ENCODE measurements around the gene PRAMEF9. TPM values are rescaled to one million over a fixed set of nuclear protein-coding genes. Genes with fewer than 3 reads are reported as not detected.
"Not testable (repeated sequence)": the region's sequence is repeated elsewhere in the genome, so short reads cannot be mapped to it uniquely, and the experiment has no call there.

The PRAMEF9 gene
- not detected for polyA plus RNA-seq

- WGBS, 3 donors: 78 to 92% (median 90%) methylated on average over 1 of the region's 2 CpGs
Observed at GRCh38 chr1:13171548-13171947, at the start of gene PRAMEF9. Gene PRAMEF9, plus strand, starts transcription at chr1:13171848. Its CDS starts 3,433 bp downstream, at chr1:13175281.

GRCh38 chr1:13155909-13156308 lies 15.7 kb upstream of the PRAMEF9 start, which contains the start of gene PRAMEF26:
Gene PRAMEF26, minus strand, starts transcription at chr1:13156009. Its CDS starts 2,914 bp downstream, at chr1:13153095.
- H3K27ac ChIP-seq (ENCODE audit: low read depth, low read length): not testable (repeated sequence)
- WGBS, 3 donors: 67 to 100% (median 83%) methylated on average over 1 of the region's 5 CpGs

More at GRCh38 chr1:13171548-13171947, at the start of gene PRAMEF9:
- not testable (repeated sequence) for H3K27ac ChIP-seq (ENCODE audit: low read depth, low read length)

- not testable (repeated sequence) for H3K27ac ChIP-seq (ENCODE audit: low read depth, low read length)
- WGBS, 3 donors: no CpG with 5 or more reads among the region's 8 CpGs
Observed at GRCh38 chr1:13165531-13165930, 6.1 kb upstream of the PRAMEF9 start, which contains the start of gene HNRNPCL4. Gene HNRNPCL4, minus strand, starts transcription at chr1:13165631. Its CDS starts 164 bp downstream, at chr1:13165467.

GRCh38 chr1:13201309-13201708 lies 29.7 kb downstream of the PRAMEF9 start, which contains the start of gene PRAMEF13:
Gene PRAMEF13, minus strand, starts transcription at chr1:13201409. Its CDS starts 1,820 bp downstream, at chr1:13199589.
- no CpG with 5 or more reads among the region's 5 CpGs for WGBS, 3 donors
- H3K27ac ChIP-seq (ENCODE audit: low read depth, low read length): not testable (repeated sequence)

- WGBS, 3 donors: no CpG with 5 or more reads among the region's 9 CpGs
- not testable (repeated sequence) for H3K27ac ChIP-seq (ENCODE audit: low read depth, low read length)
Observed at GRCh38 chr1:13208712-13209111, 37.1 kb downstream of the PRAMEF9 start.

GRCh38 chr1:13216619-13217018 lies 45.0 kb downstream of the PRAMEF9 start:
- WGBS, 3 donors: no CpG with 5 or more reads among the region's 7 CpGs
- H3K27ac ChIP-seq (ENCODE audit: low read depth, low read length): not testable (repeated sequence)

- WGBS, 3 donors: no CpG with 5 or more reads among the region's 3 CpGs
- H3K27ac ChIP-seq (ENCODE audit: low read depth, low read length): not testable (repeated sequence)
Observed at GRCh38 chr1:13219203-13219602, 47.6 kb downstream of the PRAMEF9 start.

- WGBS, 3 donors: no CpG with 5 or more reads among the region's 4 CpGs
- H3K27ac ChIP-seq (ENCODE audit: low read depth, low read length): not testable (repeated sequence)
Observed at GRCh38 chr1:13222788-13223187, 51.1 kb downstream of the PRAMEF9 start.

GRCh38 chr1:13224480-13225060 lies 52.9 kb downstream of the PRAMEF9 start:
- 68 to 86% (median 84%) methylated on average over 5 of the region's 5 CpGs for WGBS, 3 donors
- H3K27ac ChIP-seq (ENCODE audit: low read depth, low read length): no peak overlapping the region

GRCh38 chr1:13225675-13226204 lies 54.1 kb downstream of the PRAMEF9 start, which contains the start of gene PRAMEF18:
Gene PRAMEF18, minus strand, starts transcription at chr1:13226154. Its CDS starts 48 bp downstream, at chr1:13226106.
- 62 to 79% (median 74%) methylated on average over 9 of the region's 9 CpGs for WGBS, 3 donors

GRCh38 chr1:13227271-13228055 lies 55.8 kb downstream of the PRAMEF9 start:
- 73 to 86% (median 85%) methylated on average over 8 of the region's 8 CpGs for WGBS, 3 donors
- H3K27ac ChIP-seq (ENCODE audit: low read depth, low read length): not testable (repeated sequence)

More at GRCh38 chr1:13225675-13226204, 54.1 kb downstream of the PRAMEF9 start, which contains the start of gene PRAMEF18:
- H3K27ac ChIP-seq (ENCODE audit: low read depth, low read length): not testable (repeated sequence)

GRCh38 chr1:13228343-13228781 lies 56.7 kb downstream of the PRAMEF9 start:
- no peak overlapping the region for H3K27ac ChIP-seq (ENCODE audit: low read depth, low read length)
- 68 to 75% (median 74%) methylated on average over 7 of the region's 7 CpGs for WGBS, 3 donors

Other genes starting within 250 kb of the PRAMEF9 start
- not detected for gene PRAMEF6, start 224.3 kb upstream of the PRAMEF9 start, polyA plus RNA-seq
- gene PRAMEF27, start 115.3 kb upstream of the PRAMEF9 start, polyA plus RNA-seq: not detected
- gene HNRNPCL3, start 111.1 kb upstream of the PRAMEF9 start, polyA plus RNA-seq: not detected
- gene PRAMEF25, start 101.1 kb upstream of the PRAMEF9 start, polyA plus RNA-seq: not detected
- gene HNRNPCL2, start 55.0 kb upstream of the PRAMEF9 start, polyA plus RNA-seq: not detected
- not detected for gene PRAMEF26, start 15.8 kb upstream of the PRAMEF9 start, polyA plus RNA-seq
- gene HNRNPCL4, start 6.2 kb upstream of the PRAMEF9 start, polyA plus RNA-seq: not detected
- not detected for gene PRAMEF13, start 29.6 kb downstream of the PRAMEF9 start, polyA plus RNA-seq
- not detected for gene PRAMEF18, start 54.3 kb downstream of the PRAMEF9 start, polyA plus RNA-seq
- gene PRAMEF5, start 82.3 kb downstream of the PRAMEF9 start, polyA plus RNA-seq: not detected
- gene PRAMEF8, start 113.3 kb downstream of the PRAMEF9 start, polyA plus RNA-seq: not detected
- not detected for gene PRAMEF33, start 131.7 kb downstream of the PRAMEF9 start, polyA plus RNA-seq
- not detected for gene PRAMEF15, start 143.7 kb downstream of the PRAMEF9 start, polyA plus RNA-seq
- gene PRAMEF14, start 175.3 kb downstream of the PRAMEF9 start, polyA plus RNA-seq: not detected
- gene PRAMEF19, start 200.1 kb downstream of the PRAMEF9 start, polyA plus RNA-seq: under 1 TPM in 1 of 3 donors, not detected in 2; 0.22 TPM
- gene PRAMEF17, start 217.8 kb downstream of the PRAMEF9 start, polyA plus RNA-seq: not detected
- not detected for gene PRAMEF20, start 238.6 kb downstream of the PRAMEF9 start, polyA plus RNA-seq

Data from adipose tissue (tissue), 3 donors.